C1 segment of cervical spinal cord (tissue), 14 donors: ENCODE data around the gene ACRV1.

Experiments used
- DNase-seq, 14 donors: peaks; one replicate each; lab custom pipeline; 2025; lab: John Stamatoyannopoulos, UW

ACRV1 gene

GRCh38 chr11:125649465-125650166 is 31.0 kb downstream of the ACRV1 start:
- DNase-seq: no peak

DNA sequence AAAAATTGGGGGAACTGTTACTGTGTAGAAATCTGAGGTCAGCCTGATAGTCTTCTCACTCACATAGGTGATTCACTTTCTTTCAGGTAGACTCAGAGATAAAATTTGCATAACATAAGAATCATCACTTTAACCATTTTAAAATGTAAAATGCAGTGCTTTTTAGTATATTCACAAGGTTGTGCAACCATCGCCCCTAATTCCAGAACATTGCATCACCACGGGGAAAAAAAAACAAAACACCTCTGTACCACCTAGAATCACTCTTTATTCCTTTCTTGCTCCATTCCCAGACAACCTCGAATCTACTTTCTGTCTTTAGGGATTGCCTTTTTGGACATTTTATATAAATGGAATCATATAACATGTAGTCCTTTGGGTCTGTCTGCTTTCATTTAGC is 34.8 kb downstream of the ACRV1 start:
- no peak for DNase-seq

DNA sequence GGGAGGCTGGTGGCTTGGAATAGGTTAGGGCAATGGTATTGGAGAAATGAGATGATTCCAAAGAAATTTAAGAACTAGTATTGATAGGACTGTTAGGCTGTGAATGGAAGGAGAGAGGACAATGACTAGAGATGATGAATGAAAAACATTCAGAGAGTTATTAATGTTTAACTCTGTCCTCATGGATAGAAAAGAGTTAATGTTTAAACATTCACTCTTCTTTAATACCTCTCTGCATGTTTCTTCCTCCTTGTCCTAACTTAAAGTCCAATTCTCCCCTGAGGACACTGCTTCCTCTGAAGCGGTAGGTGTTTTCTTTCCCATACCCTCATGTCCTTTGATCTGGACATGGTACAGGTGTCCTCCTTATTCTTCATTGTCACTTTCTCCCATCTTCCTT is 42.3 kb downstream of the ACRV1 start:
- no peak for DNase-seq

DNA sequence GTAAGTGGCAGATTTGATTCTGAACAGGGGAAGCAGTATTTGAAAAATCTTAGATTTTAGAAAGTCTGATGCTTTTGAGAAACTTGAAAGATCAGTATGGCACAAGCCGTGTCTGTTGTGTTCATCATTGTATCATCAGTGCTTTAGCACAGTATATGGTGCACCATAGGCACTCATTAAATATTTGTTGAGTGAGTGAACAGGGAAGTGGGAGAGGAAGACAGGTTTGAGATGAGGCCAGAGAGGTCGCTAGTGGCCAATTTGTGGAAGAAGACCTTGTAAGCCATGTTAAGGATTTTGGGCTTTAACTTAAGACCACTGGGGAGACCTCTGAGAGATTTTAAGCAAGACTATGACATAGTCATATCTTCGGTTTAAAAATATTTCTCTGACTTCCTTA is 42.8 kb downstream of the ACRV1 start:
- DNase-seq: no peak

DNA sequence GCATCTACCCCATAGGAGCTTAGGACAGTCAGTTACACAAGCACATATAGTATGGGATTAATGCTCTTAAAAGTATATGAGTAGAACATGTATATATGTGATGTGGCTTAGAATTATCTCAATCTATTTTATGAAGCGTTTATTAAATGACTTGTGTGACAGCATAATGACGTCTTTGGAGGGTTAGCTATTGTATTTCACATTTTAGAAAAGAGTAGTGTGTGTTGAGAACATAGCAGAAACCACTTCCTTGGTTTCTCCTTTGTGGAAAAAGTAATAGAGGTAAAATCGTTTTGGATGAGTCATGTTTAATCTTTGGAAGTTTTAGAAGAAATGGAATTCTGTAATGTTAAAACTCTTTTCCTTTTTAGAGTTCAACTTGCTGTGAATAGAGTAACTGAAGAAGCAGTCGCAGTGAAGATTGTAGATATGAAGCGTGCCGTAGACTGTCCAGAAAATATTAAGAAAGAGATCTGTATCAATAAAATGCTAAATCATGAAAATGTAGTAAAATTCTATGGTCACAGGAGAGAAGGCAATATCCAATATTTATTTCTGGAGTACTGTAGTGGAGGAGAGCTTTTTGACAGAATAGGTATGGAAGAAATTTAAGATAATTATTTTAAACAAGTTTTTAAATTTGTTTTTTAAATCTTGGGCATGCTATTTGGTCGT is 53.3 kb downstream of the ACRV1 start:
- no peak for DNase-seq

- DNase-seq: no peak
Observed at GRCh38 chr11:125626288-125626950, 54.2 kb downstream of the ACRV1 start.

GRCh38 chr11:125625630-125626287 is 54.9 kb downstream of the ACRV1 start:
- peak; percentile 40 to 92 (median 86) for DNase-seq

DNA sequence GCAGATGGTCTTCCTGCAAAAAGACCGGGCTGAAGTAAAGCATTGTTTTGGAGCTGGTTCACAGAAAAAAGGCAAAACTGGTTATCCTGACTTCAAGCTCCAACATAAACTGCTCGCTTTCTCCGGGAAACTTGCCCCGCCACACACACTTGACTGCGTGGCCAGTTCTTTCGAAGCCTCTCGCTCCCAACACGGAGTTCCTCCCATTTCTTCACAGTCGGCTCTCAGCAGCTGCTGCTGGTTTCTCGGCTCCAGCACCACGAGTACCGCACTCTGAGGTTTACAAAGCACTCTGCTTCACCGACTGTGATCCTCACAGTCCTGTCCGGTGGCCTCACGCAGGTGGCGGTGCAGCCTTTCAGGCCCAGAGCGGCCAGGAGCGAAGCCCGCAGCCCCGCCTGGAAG is 55.4 kb downstream of the ACRV1 start:
- no peak for DNase-seq

DNA sequence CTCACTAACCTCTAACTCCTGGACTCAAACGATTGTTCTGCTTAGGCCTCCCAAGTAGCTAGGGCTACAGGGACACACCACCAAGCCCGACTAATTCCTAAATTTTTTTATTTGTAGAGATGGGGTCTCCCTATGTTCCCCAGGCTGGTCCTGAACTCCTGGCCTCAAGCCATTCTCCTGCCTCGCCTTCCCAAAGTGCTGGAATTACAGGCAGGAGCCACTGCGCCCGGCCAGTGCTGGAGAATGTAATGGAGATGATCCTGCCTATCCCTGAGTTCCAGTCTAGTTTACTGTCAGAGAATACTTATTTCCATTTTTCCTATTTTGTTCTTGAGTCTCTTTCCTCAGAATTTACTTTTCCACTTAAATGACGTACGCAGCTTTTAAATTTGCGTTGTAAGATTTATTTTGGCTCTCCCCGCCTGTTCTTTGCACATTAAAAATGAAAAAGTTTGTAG is 55.9 kb downstream of the ACRV1 start, which contains the start of gene CHEK1:
Gene CHEK1, plus strand, starts transcription at position 408 of the 458 bp plus-strand sequence. CDS start 1,606 bp downstream, outside the sequence.
- DNase-seq: no peak

- DNase-seq: no peak
Observed at GRCh38 chr11:125623064-125623463, 57.6 kb downstream of the ACRV1 start.

- DNase-seq: no peak
Observed at GRCh38 chr11:125621995-125622394, 58.7 kb downstream of the ACRV1 start.
